H9 (cell line): Measurements from ENCODE around the gene IL1B. TPM values are rescaled to one million over a fixed set of nuclear protein-coding genes. Genes with fewer than 3 reads are reported as not detected.

Source experiments
- DNase-seq: peaks from one replicate; pipeline ENCODE4 v3.0.0-alpha.2; 2017
- H2AFZ ChIP-seq: one replicate; pipeline ENCODE4 v1.6.1; 2013; ENCODE audit warnings: mild to moderate bottlenecking, low read length, control low read depth, moderate library complexity
- H2AK5ac ChIP-seq: 2 replicates; pipeline ENCODE4 v1.6.1; 2013; ENCODE audit warnings: low read length, control low read depth, mixed read lengths; ENCODE audit not compliant: insufficient read length
- H2BK120ac ChIP-seq: one replicate; pipeline ENCODE4 v1.6.1; 2013; ENCODE audit warnings: low read depth, mild to moderate bottlenecking, low read length, control low read depth, inconsistent platforms; ENCODE audit not compliant: poor library complexity, severe bottlenecking
- H2BK12ac ChIP-seq: 2 replicates; pipeline ENCODE4 v1.6.1; 2013; ENCODE audit warnings: low read length, control low read depth, mixed read lengths, low read depth; ENCODE audit not compliant: insufficient read length
- H2BK15ac ChIP-seq: 2 replicates; pipeline ENCODE4 v1.6.1; 2013; ENCODE audit warnings: low read depth, low read length, control low read depth
- H2BK20ac ChIP-seq: one replicate; pipeline ENCODE4 v1.6.1; 2013; ENCODE audit warnings: low read depth, mild to moderate bottlenecking, low read length, control low read depth, inconsistent platforms; ENCODE audit not compliant: poor library complexity, severe bottlenecking
- H2BK5ac ChIP-seq: 2 replicates; pipeline ENCODE4 v1.6.1; 2013; ENCODE audit warnings: low read length, control low read depth, mixed read lengths; ENCODE audit not compliant: insufficient read length
- H3K14ac ChIP-seq: 2 replicates; pipeline ENCODE4 v1.6.1; 2013; ENCODE audit warnings: low read length, control low read depth; ENCODE audit not compliant: insufficient read depth
- H3K18ac ChIP-seq: 2 replicates; pipeline ENCODE4 v1.6.1; 2013; ENCODE audit warnings: low read depth, mild to moderate bottlenecking, mixed read lengths, low read length, control low read depth; ENCODE audit not compliant: insufficient read length
- H3K23ac ChIP-seq: 2 replicates; pipeline ENCODE4 v1.6.1; 2013; ENCODE audit warnings: low read length, control low read depth, mixed read lengths, low read depth; ENCODE audit not compliant: insufficient read length
- H3K23me2 ChIP-seq: 2 replicates; pipeline ENCODE4 v1.6.1; 2013; ENCODE audit warnings: low read depth, mild to moderate bottlenecking, mixed read lengths, low read length, control low read depth; ENCODE audit not compliant: insufficient read length, poor library complexity, severe bottlenecking
- H3K27ac ChIP-seq: 2 replicates; pipeline ENCODE4 v1.5.1; 2013; ENCODE audit warnings: low read length, control low read depth, mixed read lengths, low read depth; ENCODE audit not compliant: insufficient read length
- H3K27me3 ChIP-seq: 2 replicates; pipeline ENCODE4 v1.6.1; 2013; ENCODE audit warnings: low read length, control low read depth, inconsistent platforms; ENCODE audit not compliant: insufficient read depth
- H3K4ac ChIP-seq: 2 replicates; pipeline ENCODE4 v1.6.1; 2013; ENCODE audit warnings: low read depth, mild to moderate bottlenecking, control low read depth, inconsistent platforms, low read length, moderate library complexity
- H3K4me1 ChIP-seq: 2 replicates; pipeline ENCODE4 v1.6.1; 2013; ENCODE audit warnings: low read length, control low read depth, inconsistent platforms; ENCODE audit not compliant: insufficient read depth
- H3K4me2 ChIP-seq: 2 replicates; pipeline ENCODE4 v1.6.1; 2013; ENCODE audit warnings: low read length, control low read depth, mixed read lengths; ENCODE audit not compliant: insufficient read length, insufficient read depth
- H3K56ac ChIP-seq: 2 replicates; pipeline ENCODE4 v1.6.1; 2013; ENCODE audit warnings: low read depth, mild to moderate bottlenecking, mixed read lengths, low read length, control low read depth; ENCODE audit not compliant: insufficient read length
- H3K79me1 ChIP-seq: 2 replicates; pipeline ENCODE4 v1.6.1; 2013; ENCODE audit warnings: low read depth, mild to moderate bottlenecking, moderate library complexity, low read length, control low read depth, inconsistent platforms; ENCODE audit not compliant: insufficient read depth, poor library complexity, severe bottlenecking
- H3K79me2 ChIP-seq: 2 replicates; pipeline ENCODE4 v1.6.1; 2013; ENCODE audit warnings: low read length, control low read depth, inconsistent platforms; ENCODE audit not compliant: insufficient read depth
- H3K9ac ChIP-seq: 2 replicates; pipeline ENCODE4 v1.6.1; 2013; ENCODE audit warnings: low read length, control low read depth, mixed read lengths; ENCODE audit not compliant: insufficient read length; ENCODE audit errors: extremely low read depth
- H3K9me3 ChIP-seq: one replicate; pipeline ENCODE4 v1.6.1; 2013; ENCODE audit warnings: low read depth, low read length, inconsistent platforms; ENCODE audit not compliant: control insufficient read depth
- H3T11ph ChIP-seq: one replicate; pipeline ENCODE4 v1.6.1; 2013; ENCODE audit warnings: mild to moderate bottlenecking, low read length, control low read depth, inconsistent platforms
- H4K20me1 ChIP-seq: one replicate; pipeline ENCODE4 v1.6.1; 2013; ENCODE audit not compliant: control insufficient read depth, insufficient read length, insufficient read depth
- H4K5ac ChIP-seq: 2 replicates; pipeline ENCODE4 v1.6.1; 2013; ENCODE audit warnings: low read depth, mild to moderate bottlenecking, mixed read lengths, low read length, control low read depth; ENCODE audit not compliant: insufficient read length
- H4K8ac ChIP-seq: replicated peaks from 2 replicates; pipeline ENCODE4 v1.6.1; 2013; ENCODE audit warnings: low read length, control low read depth, mixed read lengths, low read depth; ENCODE audit not compliant: insufficient read length
- H4K91ac ChIP-seq: 2 replicates; pipeline ENCODE4 v1.6.1; 2013; ENCODE audit warnings: low read depth, mild to moderate bottlenecking, moderate library complexity, mixed read lengths, low read length, control low read depth; ENCODE audit not compliant: insufficient read length
- H3K27ac Mint-ChIP-seq, 3 experiments: 2 replicates in 2 of 3; 3 replicates in 1 of 3; pipeline ENCODE4 v1.8.0; 2020 to 2021; ENCODE audit warnings: mixed read lengths in 3 of 3, mild to moderate bottlenecking in 1 of 3, moderate library complexity in 1 of 3
- H3K27me3 Mint-ChIP-seq: 2 replicates; pipeline ENCODE4 v1.8.0; 2021; ENCODE audit warnings: low read depth, mild to moderate bottlenecking, moderate library complexity, mixed read lengths
- H3K36me3 Mint-ChIP-seq, 3 experiments: 2 replicates in 2 of 3; 3 replicates in 1 of 3; pipeline ENCODE4 v1.8.0; 2020 to 2021; ENCODE audit warnings: low read depth in 3 of 3, mixed read lengths in 3 of 3; ENCODE audit not compliant: insufficient read depth in 1 of 3
- H3K4me1 Mint-ChIP-seq, 2 experiments: 2 replicates each; pipeline ENCODE4 v1.8.0; 2020; ENCODE audit warnings: mixed read lengths in 2 of 2
- H3K4me3 Mint-ChIP-seq, 2 experiments: 2 replicates in 1 of 2; 3 replicates in 1 of 2; pipeline ENCODE4 v1.8.0; 2020 to 2021; ENCODE audit warnings: mild to moderate bottlenecking in 2 of 2, mixed read lengths in 2 of 2, moderate library complexity in 1 of 2
- H3K9me3 Mint-ChIP-seq, 2 experiments: 2 replicates in 1 of 2; 3 replicates in 1 of 2; pipeline ENCODE4 v1.8.0; 2020; ENCODE audit warnings: mild to moderate bottlenecking in 2 of 2, mixed read lengths in 2 of 2, moderate library complexity in 1 of 2
- WGBS: extraction: QIAGEN DNeasy Blood & Tissue Kit; methylation state at CpG from one replicate; pipeline ENCODE4 v1.1.7; 2013; ENCODE audit warnings: missing lambda C conversion rate, low lambda C conversion rate, mixed read lengths; ENCODE audit not compliant: insufficient read length; ENCODE audit errors: extremely low coverage; 5-methylcytosine and 5-hydroxymethylcytosine counted together
- total RNA-seq: library from RNA; stranded (reverse); gene quantifications from 2 replicates; pipeline ENCODE4 v1.2.1, GENCODE V29; 2021
- TF ChIP-seq, protein P1 (sequence below): fragments of 200-600 bp; sonication (generic); conservative IDR thresholded peaks from 3 replicates; pipeline ENCODE4 v1.8.0; 2021; ENCODE audit warnings: antibody characterized with exemption, mild to moderate bottlenecking

The IL1B gene
- total RNA-seq, 1 experiment from 2014 or later: not detected

DNA sequence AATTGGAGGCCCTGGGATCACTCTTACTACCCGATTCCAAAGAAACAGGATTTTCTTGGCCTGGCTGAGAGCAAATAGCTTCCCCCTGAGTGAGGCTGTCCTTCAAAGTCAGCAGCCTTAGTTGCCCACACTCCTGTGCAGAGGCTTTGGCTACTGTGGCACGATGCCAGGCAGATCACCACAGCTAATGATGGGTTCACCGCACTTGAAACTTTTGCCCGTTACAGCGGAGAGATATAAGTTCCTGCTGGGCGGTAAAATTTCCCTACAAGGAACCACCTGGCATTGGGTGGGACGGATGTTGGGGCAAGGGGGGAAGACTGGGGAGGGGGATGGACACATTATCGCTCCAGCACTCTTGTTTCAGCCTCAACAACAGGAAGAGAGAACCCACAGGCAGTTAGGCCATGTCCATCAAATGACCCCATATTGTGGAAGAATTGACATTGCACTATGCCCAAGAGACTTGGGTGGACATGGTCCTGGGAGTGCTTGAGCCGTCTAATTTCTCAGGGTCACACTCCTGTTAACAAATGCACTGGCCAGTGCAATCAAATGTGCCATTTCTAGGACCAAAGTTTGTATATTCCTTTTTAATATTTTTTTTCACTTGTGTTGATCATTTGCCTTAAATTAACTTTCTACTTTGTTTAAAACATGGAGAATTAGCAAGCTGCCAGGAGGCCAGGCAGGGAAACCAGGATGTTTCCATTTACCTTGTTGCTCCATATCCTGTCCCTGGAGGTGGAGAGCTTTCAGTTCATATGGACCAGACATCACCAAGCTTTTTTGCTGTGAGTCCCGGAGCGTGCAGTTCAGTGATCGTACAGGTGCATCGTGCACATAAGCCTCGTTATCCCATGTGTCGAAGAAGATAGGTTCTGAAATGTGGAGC, 4.4 kb downstream of the IL1B start:
- TF ChIP-seq, protein P1, sequence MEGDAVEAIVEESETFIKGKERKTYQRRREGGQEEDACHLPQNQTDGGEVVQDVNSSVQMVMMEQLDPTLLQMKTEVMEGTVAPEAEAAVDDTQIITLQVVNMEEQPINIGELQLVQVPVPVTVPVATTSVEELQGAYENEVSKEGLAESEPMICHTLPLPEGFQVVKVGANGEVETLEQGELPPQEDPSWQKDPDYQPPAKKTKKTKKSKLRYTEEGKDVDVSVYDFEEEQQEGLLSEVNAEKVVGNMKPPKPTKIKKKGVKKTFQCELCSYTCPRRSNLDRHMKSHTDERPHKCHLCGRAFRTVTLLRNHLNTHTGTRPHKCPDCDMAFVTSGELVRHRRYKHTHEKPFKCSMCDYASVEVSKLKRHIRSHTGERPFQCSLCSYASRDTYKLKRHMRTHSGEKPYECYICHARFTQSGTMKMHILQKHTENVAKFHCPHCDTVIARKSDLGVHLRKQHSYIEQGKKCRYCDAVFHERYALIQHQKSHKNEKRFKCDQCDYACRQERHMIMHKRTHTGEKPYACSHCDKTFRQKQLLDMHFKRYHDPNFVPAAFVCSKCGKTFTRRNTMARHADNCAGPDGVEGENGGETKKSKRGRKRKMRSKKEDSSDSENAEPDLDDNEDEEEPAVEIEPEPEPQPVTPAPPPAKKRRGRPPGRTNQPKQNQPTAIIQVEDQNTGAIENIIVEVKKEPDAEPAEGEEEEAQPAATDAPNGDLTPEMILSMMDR: no peak
- Histone ChIP-seq H3K27ac (no peak overlapping the region), H2BK20ac (no peak overlapping the region), H4K20me1 (no peaks in the 10 kb centered on the region), H2BK12ac (no peak overlapping the region), H3K4me2 (no peak overlapping the region), H3K23me2 (no peaks in the 10 kb centered on the region), H3K79me1 (no peaks in the 10 kb centered on the region), H3K4me1 (no peaks in the 10 kb centered on the region; the same call in 1 of the 2 replicates), H2BK15ac (no peak overlapping the region), H4K5ac (no peak overlapping the region), H3K79me2 (no peaks in the 10 kb centered on the region), H4K91ac (no peak overlapping the region), H3K18ac (no peak overlapping the region), H3K23ac (no peak overlapping the region), H4K8ac (no peak overlapping the region), H3K27me3 (no peaks in the 10 kb centered on the region), H2AK5ac (no peak overlapping the region), H3T11ph (no peak overlapping the region), H3K9me3 (no peaks in the 10 kb centered on the region), H2AFZ (no peak overlapping the region), H3K14ac (no peak overlapping the region), H3K56ac (no peak overlapping the region), H2BK5ac (no peak overlapping the region), H3K9ac (no peak overlapping the region), H2BK120ac (no peak overlapping the region), H3K4ac (no peak overlapping the region)
- no CpG with 5 or more reads among the region's 15 CpGs for WGBS
- Mint-ChIP-seq H3K4me3 (no peak overlapping the region), H3K27ac (0 out of 7 replicates have a peak overlapping the region, but pooled peaks of 1 of the 3 experiments have one; percentile 30), H3K27me3 (no peaks in the 10 kb centered on the region; the same call in 1 of the 2 replicates), H3K36me3 (peaks cover 0 to under 1% (median 0%) of the 10 kb centered on the region in 3 experiments; a peak in 3 of 7 replicates), H3K4me1 (peaks cover 23 to 32% of the 10 kb centered on the region in 2 experiments), H3K9me3 (peaks cover 0 to 2% of the 10 kb centered on the region in 2 experiments; a peak in 1 of 5 replicates)
- no peak for DNase-seq
